Suppressor macrophage treated with lipopolysaccharide for 4 hours (primary cell): ENCODE results near the gene TMEM141.
A peak's percentile ranks its signal among the peaks of the same experiment; 100 is the strongest.
"Not testable (repeated sequence)": the region's sequence is repeated elsewhere in the genome, so short reads cannot be mapped to it uniquely, and the experiment has no call there.

Experiments used
- DNase-seq: peaks from one replicate; pipeline ENCODE4 v3.0.0-alpha.2; 2020

TMEM141 gene

GRCh38 chr9:136835932-136836904 is 45.1 kb downstream of the TMEM141 start:
- no peak for DNase-seq

DNA sequence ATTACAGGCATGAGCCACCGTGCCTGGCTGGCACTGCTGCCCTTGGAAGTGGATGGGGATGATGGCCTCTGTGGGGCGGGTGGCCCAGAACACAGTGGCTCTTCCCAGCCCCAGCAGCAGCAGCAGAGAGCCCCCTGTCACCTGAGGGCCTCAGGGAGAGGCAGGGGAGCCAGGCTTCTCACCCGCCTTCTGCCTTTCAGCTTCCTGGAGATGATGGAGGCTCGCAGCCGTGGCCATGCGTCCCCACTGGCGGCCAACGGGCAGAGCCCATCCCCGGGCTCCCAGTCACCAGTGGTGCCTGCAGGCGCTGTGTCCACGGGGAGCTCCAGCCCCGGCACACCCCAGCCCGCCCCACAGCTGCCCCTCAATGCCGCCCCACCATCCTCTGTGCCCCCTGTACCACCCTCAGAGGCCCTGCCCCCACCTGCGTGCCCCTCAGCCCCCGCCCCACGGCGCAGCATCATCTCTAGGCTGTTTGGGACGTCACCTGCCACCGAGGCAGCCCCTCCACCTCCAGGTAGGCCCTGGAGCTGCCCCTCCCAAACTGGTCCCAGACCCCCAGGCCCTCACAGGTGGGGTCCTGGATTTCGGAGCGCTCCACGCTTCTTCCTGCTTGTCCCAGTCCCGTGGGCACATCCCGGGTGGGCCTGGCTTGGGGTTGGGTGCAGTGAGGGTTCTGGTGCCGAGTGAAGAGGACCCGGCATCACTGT is 46.2 kb downstream of the TMEM141 start:
- no peak for DNase-seq

GRCh38 chr9:136837856-136838277 is 46.7 kb downstream of the TMEM141 start:
- not testable (repeated sequence) for DNase-seq

DNA sequence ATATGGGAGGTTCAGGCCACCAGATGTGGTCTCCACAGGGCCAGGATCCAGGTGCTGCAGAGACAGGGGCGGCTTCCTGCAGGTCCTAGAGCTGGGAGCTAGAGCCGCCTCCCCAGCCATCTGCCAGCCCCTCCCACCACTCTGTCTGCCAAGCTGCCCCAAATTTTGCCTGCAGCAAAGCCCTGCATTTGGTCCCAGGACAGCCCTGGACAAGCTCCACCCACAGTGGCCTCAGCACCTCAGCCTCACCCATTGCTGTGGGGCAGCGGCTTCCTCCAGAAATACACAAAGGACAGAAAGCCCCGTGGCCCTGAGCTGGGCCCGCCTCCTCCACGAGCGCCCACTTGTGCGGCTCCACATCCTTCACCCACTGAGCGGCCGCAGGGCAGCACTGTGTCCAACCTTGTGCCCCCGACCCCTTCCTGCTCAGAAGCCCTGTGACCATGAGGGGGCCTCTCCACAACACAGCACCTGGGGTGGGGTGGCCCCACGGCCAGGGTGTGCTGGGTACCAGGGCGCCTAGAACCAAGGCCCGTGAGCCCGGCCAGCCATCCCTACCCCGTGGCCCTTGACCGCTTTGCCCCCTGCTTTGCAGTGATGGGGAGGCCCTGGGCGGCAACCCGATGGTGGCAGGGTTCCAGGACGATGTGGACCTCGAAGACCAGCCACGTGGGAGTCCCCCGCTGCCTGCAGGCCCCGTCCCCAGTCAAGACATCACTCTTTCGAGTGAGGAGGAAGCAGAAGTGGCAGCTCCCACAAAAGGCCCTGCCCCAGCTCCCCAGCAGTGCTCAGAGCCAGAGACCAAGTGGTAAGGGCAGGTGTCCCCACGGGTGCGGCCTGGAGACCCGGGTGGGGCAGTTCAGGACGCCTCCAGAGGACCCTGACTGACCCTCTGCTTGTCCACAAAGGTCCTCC is 47.4 kb downstream of the TMEM141 start:
- DNase-seq, result no peak

DNA sequence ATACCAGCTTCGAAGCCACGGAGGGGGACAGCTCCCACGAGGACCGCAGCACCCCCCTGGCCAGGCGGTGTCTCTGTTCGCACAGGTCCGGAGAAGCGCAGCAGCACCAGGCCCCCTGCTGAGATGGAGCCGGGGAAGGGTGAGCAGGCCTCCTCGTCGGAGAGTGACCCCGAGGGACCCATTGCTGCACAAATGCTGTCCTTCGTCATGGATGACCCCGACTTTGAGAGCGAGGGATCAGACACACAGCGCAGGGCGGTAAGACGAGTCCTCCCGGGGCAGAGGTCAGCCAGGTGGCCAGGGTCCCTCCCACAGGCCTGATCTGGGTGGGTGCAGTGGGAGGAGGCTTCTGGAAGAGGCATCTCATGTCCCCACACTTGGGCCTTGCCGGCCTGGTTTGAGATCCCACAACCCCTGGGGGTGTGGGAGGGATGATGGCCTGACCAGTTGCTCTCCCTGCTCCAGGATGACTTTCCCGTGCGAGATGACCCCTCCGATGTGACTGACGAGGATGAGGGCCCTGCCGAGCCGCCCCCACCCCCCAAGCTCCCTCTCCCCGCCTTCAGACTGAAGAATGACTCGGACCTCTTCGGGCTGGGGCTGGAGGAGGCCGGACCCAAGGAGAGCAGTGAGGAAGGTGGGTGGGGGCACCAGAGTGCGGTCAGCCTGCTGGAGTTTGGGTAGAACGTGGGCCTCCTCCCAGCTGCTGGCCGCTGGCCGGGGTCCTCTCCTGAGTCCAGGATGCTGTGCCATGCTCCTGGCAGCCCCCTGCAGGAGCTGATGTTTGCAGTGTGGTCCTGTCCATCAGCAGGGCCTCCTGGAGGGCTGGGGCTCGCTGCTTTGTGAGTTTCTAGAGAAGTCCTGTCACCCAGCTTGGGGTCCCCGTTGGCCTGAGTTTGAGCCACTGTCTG is 48.3 kb downstream of the TMEM141 start:
- DNase-seq, result no peak

- no peak for DNase-seq
Measured at GRCh38 chr9:136840140-136840876, 49.2 kb downstream of the TMEM141 start.

DNA sequence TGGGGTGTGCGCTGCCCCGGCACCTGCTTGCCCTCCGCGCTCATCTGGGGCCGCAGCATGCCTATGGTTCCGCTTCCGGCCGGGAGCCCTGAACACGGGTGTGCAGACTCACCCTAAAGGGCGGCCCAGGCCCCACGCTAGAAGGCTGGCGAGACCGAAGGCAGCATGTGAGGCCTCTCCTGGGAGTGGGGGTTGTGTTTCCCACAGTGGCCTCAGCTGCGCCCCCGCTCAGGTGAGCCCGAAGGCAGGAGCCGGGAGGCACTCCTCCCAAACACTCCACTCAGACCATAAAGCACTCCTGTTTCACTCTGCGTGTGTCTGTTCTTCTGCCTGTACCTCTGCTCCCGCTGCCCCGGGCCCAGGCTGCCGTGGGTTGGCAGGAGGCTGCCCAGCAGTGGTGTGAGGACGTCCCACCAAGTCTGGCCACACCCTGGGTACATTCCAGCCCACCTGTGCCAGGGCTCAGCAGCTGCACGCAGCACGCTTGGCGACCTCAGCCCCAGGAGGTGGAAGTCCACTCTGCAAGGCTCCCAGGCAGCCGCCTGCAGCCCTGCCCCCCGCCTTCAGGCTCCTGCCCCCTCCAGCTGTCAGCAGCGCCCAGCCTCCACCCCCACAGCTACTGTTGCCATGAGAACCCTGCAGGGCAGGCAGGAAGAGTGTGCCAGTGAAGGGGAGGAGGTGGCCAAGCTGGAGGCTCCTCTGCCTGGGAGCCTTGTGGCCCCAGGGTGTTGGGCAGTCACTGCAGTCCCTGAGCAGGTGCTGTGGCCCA is 49.9 kb downstream of the TMEM141 start:
- DNase-seq, result no peak

DNA sequence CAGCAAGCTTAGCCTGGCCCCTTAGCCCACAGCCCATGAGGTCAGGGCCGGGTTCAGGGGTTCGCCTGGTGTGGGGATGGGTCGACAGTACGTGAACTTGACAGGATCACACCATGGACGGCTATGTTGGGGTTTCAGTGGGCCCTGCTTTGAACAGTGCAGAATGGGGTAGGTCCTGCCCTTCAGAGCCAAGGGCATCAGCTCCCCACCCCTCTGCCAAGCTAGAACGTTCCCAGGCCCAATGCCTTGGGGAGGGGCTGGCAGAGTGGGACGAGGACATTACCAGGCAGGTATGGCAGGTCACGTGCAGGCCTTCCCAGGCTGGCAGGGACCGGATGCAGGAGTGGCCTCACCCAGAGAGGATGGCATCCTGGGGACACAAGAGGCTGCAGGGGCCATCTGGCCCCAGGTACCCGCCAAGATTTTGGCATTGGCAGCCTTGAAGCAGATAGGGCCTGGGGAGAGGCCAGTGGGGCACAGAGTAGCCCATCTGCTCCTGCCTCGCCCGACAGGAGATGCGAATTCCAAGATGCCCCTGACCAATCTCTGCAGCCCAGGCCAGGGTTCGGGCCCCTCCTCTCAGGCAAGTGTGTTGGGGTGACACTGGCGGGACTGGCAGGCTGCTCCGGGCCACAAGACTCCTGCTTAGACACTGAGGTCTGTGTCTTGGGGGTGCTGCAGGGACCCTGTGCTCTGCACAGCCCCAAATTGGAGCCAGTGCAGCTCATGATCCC is 50.7 kb downstream of the TMEM141 start:
- DNase-seq, result not testable (repeated sequence)

DNA sequence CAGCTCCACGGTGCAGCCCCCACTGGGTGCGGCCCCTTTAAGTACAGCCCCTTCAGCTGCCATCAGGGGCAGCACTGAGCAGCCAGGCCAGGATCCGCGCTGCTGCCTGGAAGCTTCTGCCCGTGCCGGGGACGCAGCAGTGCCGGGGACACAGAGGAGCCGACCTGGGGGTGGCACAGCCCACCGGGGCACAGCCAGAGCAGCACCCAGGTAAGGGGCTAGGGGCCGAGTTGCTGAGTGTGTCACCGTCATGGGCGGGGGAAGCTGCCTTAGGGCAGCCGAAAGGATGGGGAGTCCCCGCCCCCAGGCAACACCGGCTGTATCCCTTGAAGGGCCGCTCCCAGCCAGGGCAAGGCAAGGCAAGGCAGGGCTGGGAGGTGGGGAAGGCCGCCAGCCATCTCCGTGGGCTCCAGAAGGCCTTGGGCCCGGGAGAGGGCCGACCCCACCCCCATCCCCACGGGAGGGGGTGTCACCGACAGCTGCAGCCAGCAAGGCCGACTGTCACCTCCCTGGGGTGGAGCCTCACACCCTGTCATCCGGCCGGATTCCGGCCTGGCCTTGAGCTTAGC is 51.3 kb downstream of the TMEM141 start, which contains the start of gene AJM1:
Gene AJM1 (plus strand): TSS at position 99 of the 569 bp plus-strand sequence. CDS start 1,937 bp downstream, outside the sequence.
- DNase-seq, result peak; percentile 77
